Suppressor macrophage treated with lipopolysaccharide for 1 hour (primary cell): ENCODE results near the gene LCE4A.
"Not testable (repeated sequence)": the region's sequence is repeated elsewhere in the genome, so short reads cannot be mapped to it uniquely, and the experiment has no call there.

ENCODE experiments used
- DNase-seq, 3 donors: peaks; one replicate each; pipeline ENCODE4 v3.0.0-alpha.2; 2020 to 2022

The LCE4A gene

GRCh38 chr1:152707860-152708259 lies at the start of gene LCE4A:
Gene LCE4A, plus strand, starts transcription at chr1:152708160. Its CDS starts 916 bp downstream, at chr1:152709076.
- no peak for DNase-seq

GRCh38 chr1:152658649-152659048 lies 49.3 kb upstream of the LCE4A start:
- DNase-seq, result no peak

GRCh38 chr1:152663098-152663497 lies 44.9 kb upstream of the LCE4A start, which contains the start of gene LCE2D:
Gene LCE2D, plus strand, starts transcription at chr1:152663380. Its CDS starts 726 bp downstream, at chr1:152664106.
- no peak for DNase-seq

- not testable (repeated sequence) for DNase-seq
These were observed 41.8 kb upstream of the LCE4A start for GRCh38 chr1:152666171-152666570.

GRCh38 chr1:152667648-152668047 lies 40.3 kb upstream of the LCE4A start:
- DNase-seq, result no peak

GRCh38 chr1:152673016-152673415 lies 34.9 kb upstream of the LCE4A start:
- peak; percentile 2 to 28 (median 13) for DNase-seq

- not testable (repeated sequence) for DNase-seq
These were observed 33.0 kb upstream of the LCE4A start, which contains the start of gene LCE2C for GRCh38 chr1:152674983-152675382. Gene LCE2C, plus strand, starts transcription at chr1:152675279. Its CDS starts 737 bp downstream, at chr1:152676016.

GRCh38 chr1:152679459-152679858 lies 28.5 kb upstream of the LCE4A start:
- no peak for DNase-seq

GRCh38 chr1:152681616-152682015 lies 26.3 kb upstream of the LCE4A start:
- DNase-seq, result no peak

GRCh38 chr1:152683846-152684245 lies 24.1 kb upstream of the LCE4A start:
- DNase-seq, result no peak

- not testable (repeated sequence) for DNase-seq
These were observed 22.1 kb upstream of the LCE4A start, which contains the start of gene LCE2B for GRCh38 chr1:152685823-152686222. Gene LCE2B, plus strand, starts transcription at chr1:152686123. Its CDS starts 721 bp downstream, at chr1:152686844.

- no peak for DNase-seq
These were observed 10.0 kb upstream of the LCE4A start, which contains the start of gene LCE2A for GRCh38 chr1:152697701-152698600. Gene LCE2A, plus strand, starts transcription at chr1:152698345. Its CDS starts 557 bp downstream, at chr1:152698902.

- no peak for DNase-seq
These were observed 8.2 kb upstream of the LCE4A start for GRCh38 chr1:152699746-152700145.

GRCh38 chr1:152718238-152718637 lies 10.3 kb downstream of the LCE4A start:
- DNase-seq, result no peak

GRCh38 chr1:152725261-152725660 lies 17.3 kb downstream of the LCE4A start:
- DNase-seq, result no peak

GRCh38 chr1:152728986-152729385 lies 21.0 kb downstream of the LCE4A start:
- DNase-seq, result no peak

GRCh38 chr1:152735648-152736047 lies 27.7 kb downstream of the LCE4A start:
- peak in 1 of 3 donors; percentile 3 for DNase-seq

- DNase-seq, result no peak
These were observed 30.0 kb downstream of the LCE4A start for GRCh38 chr1:152737997-152738396.

GRCh38 chr1:152739841-152740240 lies 31.9 kb downstream of the LCE4A start:
- DNase-seq, result no peak

- DNase-seq, result no peak
These were observed 33.7 kb downstream of the LCE4A start for GRCh38 chr1:152741656-152742055.

GRCh38 chr1:152743371-152744145 lies 35.6 kb downstream of the LCE4A start:
- DNase-seq, result no peak

GRCh38 chr1:152745289-152745704 lies 37.3 kb downstream of the LCE4A start:
- DNase-seq, result peak in 1 of 3 donors; percentile 3

GRCh38 chr1:152745765-152746444 lies 37.9 kb downstream of the LCE4A start:
- DNase-seq, result no peak
